Stomach (tissue), 9 donors: ENCODE measurements around the gene TECPR2. TPM values are rescaled to one million over a fixed set of nuclear protein-coding genes. Genes with fewer than 3 reads are reported as not detected.

ENCODE experiments used
- DNase-seq, 2 donors: peaks; one replicate each; pipeline versions ENCODE4 v3.0.0 to v3.0.0-alpha.2; 2013 to 2019
- H3K27ac ChIP-seq, 5 donors: fragments of 200-600 bp in 4 of 5; sonication (generic) in 4 of 5; one replicate each; pipeline ENCODE4 v1.5.1; 2013 to 2019; ENCODE audit warnings: mild to moderate bottlenecking in 1 of 5, moderate library complexity in 1 of 5
- H3K27me3 ChIP-seq, 3 donors: fragments of 200-600 bp; sonication (generic); one replicate each; pipeline ENCODE4 v1.5.1; 2017 to 2019; ENCODE audit warnings: mixed run types in 1 of 3
- H3K36me3 ChIP-seq, 4 donors: fragments of 200-600 bp; sonication (generic); 1 replicate in 3 of 4; 2 replicates in 1 of 4; pipeline ENCODE4 v1.5.1; 2016 to 2019
- H3K4me1 ChIP-seq, 4 donors: fragments of 200-600 bp; sonication (generic); one replicate each; pipeline ENCODE4 v1.5.1; 2016 to 2019
- H3K4me3 ChIP-seq, 4 donors: fragments of 200-600 bp; sonication (generic) in 3 of 4; one replicate each; pipeline ENCODE4 v1.5.1; 2016 to 2019; ENCODE audit warnings: mild to moderate bottlenecking in 1 of 4
- H3K9me3 ChIP-seq, 4 donors: fragments of 200-600 bp; sonication (generic); one replicate each; pipeline ENCODE4 v1.5.1; 2016 to 2019
- EP300 ChIP-seq: sonication (generic); formaldehyde crosslinking; IDR thresholded peaks from one replicate; pipeline ENCODE4 v1.6.1; 2017; ENCODE audit warnings: antibody characterized with exemption
- POLR2A ChIP-seq, 4 donors: fragments of 450-650 bp; IDR thresholded peaks; one replicate each; pipeline ENCODE4 v1.6.1; 2016; ENCODE audit warnings: antibody characterized with exemption in 4 of 4, control low read depth in 2 of 4, mild to moderate bottlenecking in 1 of 4, moderate library complexity in 1 of 4
- POLR2AphosphoS5 ChIP-seq, 3 donors: sonication (generic); formaldehyde crosslinking; IDR thresholded peaks; one replicate each; pipeline ENCODE4 v1.6.1; 2016; ENCODE audit warnings: antibody characterized with exemption in 3 of 3
- WGBS, 5 donors: extraction: QIAGEN DNeasy Blood & Tissue Kit in 3 of 5; methylation state at CpG; one replicate each; pipeline versions ENCODE4 v1.1.5 to v1.1.7; 2013 to 2018; 5-methylcytosine and 5-hydroxymethylcytosine counted together
- intact Hi-C: fragments of 100-400 bp; cut with DNase I; formaldehyde crosslinking; loops from one replicate; pipeline ENCODE4 v1.15.1; 2023; ENCODE audit warnings: low total_unique reads
- polyA plus RNA-seq, 3 donors: library from polyadenylated mRNA; stranded (reverse); fragments of 200-250 nt; gene quantifications; one replicate each; pipeline ENCODE4 v1.2.3, GENCODE V29; 2013
- total RNA-seq, 5 donors: library from RNA; depleted of rRNA; stranded (reverse); fragments of >200 nt; gene quantifications; one replicate each; pipeline versions ENCODE4 v1.1.0 to v1.2.3, GENCODE V29; 2014 to 2016
- TF ChIP-seq, protein P1 (sequence below), 7 experiments: fragments of 450-650 bp in 4 of 7; fragments of 200-600 bp in 3 of 7; sonication (generic) in 3 of 7; IDR thresholded peaks; one replicate each; pipeline ENCODE4 v1.5.1; 2016 to 2019; ENCODE audit warnings: antibody characterized with exemption in 7 of 7, control low read depth in 2 of 7, mild to moderate bottlenecking in 1 of 7
- donor health status: healthy with polysubstance abuse.
- donor health status: Bipolar disorder and iron deficiency.
- donor health status: healthy.

TECPR2 gene
- total and polyA plus RNA-seq, 8 donors, result 2.6 to 110 (median 11.1) TPM

DNA sequence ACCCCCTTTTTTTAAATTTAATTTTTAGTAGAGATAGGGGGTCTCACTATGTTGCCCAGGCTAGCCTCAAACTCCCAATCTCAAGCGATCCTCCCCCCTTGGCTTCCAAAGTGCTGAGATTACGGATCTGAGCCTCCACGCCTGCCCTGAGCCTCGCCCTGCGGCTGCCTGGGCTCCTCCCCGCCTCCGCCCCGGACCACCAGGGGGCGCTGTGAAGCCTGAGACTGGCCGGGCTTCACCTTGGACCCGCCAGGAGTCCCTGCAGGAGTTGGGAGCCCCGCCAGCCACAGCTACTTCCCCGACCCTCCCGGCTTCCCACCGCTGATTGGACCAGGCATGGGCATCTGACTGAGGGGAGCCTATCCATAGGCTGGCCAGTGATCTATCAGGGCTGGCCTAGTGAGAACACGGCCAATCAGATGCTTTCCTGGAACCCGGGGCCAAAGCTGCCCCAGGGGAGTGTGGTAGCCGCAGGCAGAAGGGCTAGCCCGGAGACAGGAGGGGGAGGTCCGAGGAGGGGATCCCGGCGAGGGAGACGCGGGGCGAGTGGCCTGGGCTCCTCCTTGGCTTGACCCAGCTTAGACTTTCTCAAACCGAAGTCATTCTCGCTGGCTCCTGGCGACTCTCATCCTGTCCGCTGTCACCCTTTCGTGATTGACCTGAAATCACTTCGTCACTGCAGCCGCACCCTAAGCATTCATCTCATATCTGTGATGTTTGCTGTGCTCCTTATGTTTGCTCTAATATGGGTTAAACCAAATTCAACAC is 161.9 kb downstream of the TECPR2 start:
- Histone ChIP-seq H3K9me3 (no peaks in the 10 kb centered on the region), H3K36me3 (no peaks in the 10 kb centered on the region), H3K4me3 (peak overlapping the region; percentile 60 to 67 (median 62)), H3K27me3 (no peaks in the 10 kb centered on the region), H3K4me1 (peaks cover 10 to 31% (median 20%) of the 10 kb centered on the region in 4 donors), H3K27ac (peak overlapping the region; percentile 82 to 95 (median 93))
- intact Hi-C loops, result no loop called here
- DNase-seq, result peak; percentile 99
- 0 to 1% (median 0%) methylated on average over 20 to 32 of the region's 32 CpGs for WGBS, 5 donors
- no peak for TF ChIP-seq EP300
- TF ChIP-seq POLR2A (IDR thresholded peaks at IDR 0.05), result no peak
- peak; percentile 63 to 85 (median 70) for TF ChIP-seq POLR2AphosphoS5 (IDR thresholded peaks at IDR 0.05)
- TF ChIP-seq, protein P1, sequence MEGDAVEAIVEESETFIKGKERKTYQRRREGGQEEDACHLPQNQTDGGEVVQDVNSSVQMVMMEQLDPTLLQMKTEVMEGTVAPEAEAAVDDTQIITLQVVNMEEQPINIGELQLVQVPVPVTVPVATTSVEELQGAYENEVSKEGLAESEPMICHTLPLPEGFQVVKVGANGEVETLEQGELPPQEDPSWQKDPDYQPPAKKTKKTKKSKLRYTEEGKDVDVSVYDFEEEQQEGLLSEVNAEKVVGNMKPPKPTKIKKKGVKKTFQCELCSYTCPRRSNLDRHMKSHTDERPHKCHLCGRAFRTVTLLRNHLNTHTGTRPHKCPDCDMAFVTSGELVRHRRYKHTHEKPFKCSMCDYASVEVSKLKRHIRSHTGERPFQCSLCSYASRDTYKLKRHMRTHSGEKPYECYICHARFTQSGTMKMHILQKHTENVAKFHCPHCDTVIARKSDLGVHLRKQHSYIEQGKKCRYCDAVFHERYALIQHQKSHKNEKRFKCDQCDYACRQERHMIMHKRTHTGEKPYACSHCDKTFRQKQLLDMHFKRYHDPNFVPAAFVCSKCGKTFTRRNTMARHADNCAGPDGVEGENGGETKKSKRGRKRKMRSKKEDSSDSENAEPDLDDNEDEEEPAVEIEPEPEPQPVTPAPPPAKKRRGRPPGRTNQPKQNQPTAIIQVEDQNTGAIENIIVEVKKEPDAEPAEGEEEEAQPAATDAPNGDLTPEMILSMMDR (IDR thresholded peaks at IDR 0.05), result peak in 6 of 7 experiments; percentile 86 to 100 (median 99)

GRCh38 chr14:102525219-102525928 is 162.6 kb downstream of the TECPR2 start:
- Histone ChIP-seq H3K27ac (peak overlapping the region; percentile 82 to 95 (median 93)), H3K4me3 (peak overlapping the region; percentile 60 to 67 (median 62)), H3K36me3 (no peaks in the 10 kb centered on the region), H3K4me1 (peaks cover 10 to 37% (median 20%) of the 10 kb centered on the region in 4 donors), H3K27me3 (no peaks in the 10 kb centered on the region), H3K9me3 (no peaks in the 10 kb centered on the region)
- DNase-seq, result peak in 1 of 2 donors; percentile 85
- TF ChIP-seq POLR2A (IDR thresholded peaks at IDR 0.05) (no peak), POLR2AphosphoS5 (IDR thresholded peaks at IDR 0.05) (no peak), EP300 (no peak)
- TF ChIP-seq, protein P1 (IDR thresholded peaks at IDR 0.05), result no peak
- intact Hi-C loops, result no loop called here
- WGBS, 5 donors, result 2 to 6% (median 3%) methylated on average over 11 of the region's 11 CpGs

GRCh38 chr14:102525929-102526497 is 163.3 kb downstream of the TECPR2 start:
- H3K4me1 ChIP-seq, result peaks cover 10 to 44% (median 20%) of the 10 kb centered on the region in 4 donors
- WGBS, 5 donors, result 75 to 85% (median 84%) methylated on average over 12 of the region's 12 CpGs
- no peaks in the 10 kb centered on the region for H3K9me3 ChIP-seq
- H3K4me3 ChIP-seq, result peak overlapping the region in 1 of 4 donors; percentile 64
- intact Hi-C loops, result no loop called here
- DNase-seq, result peak in 1 of 2 donors; percentile 21
- TF ChIP-seq EP300, result no peak
- TF ChIP-seq, protein P1 (IDR thresholded peaks at IDR 0.05), result no peak
- no peak for TF ChIP-seq POLR2AphosphoS5 (IDR thresholded peaks at IDR 0.05)
- TF ChIP-seq POLR2A (IDR thresholded peaks at IDR 0.05), result no peak
- peak overlapping the region; percentile 34 to 94 (median 91) for H3K27ac ChIP-seq
- H3K36me3 ChIP-seq, result no peaks in the 10 kb centered on the region
- no peaks in the 10 kb centered on the region for H3K27me3 ChIP-seq

GRCh38 chr14:102528431-102529170 is 165.9 kb downstream of the TECPR2 start:
- 80 to 86% (median 81%) methylated on average over 11 of the region's 11 CpGs for WGBS, 5 donors
- intact Hi-C loops, result no loop called here

More at GRCh38 chr14:102528431-102529170, 165.9 kb downstream of the TECPR2 start:
- H3K36me3 ChIP-seq, result no peaks in the 10 kb centered on the region
- DNase-seq, result peak in 1 of 2 donors; percentile 26
- H3K4me1 ChIP-seq, result peaks cover 8 to 43% (median 17%) of the 10 kb centered on the region in 4 donors
- no peak overlapping the region for H3K4me3 ChIP-seq
- H3K27ac ChIP-seq, result peak overlapping the region in 2 of 5 donors; percentile 39 to 55
- TF ChIP-seq EP300 (no peak), POLR2A (IDR thresholded peaks at IDR 0.05) (no peak), POLR2AphosphoS5 (IDR thresholded peaks at IDR 0.05) (no peak)
- TF ChIP-seq, protein P1 (IDR thresholded peaks at IDR 0.05), result no peak
- H3K9me3 ChIP-seq, result no peaks in the 10 kb centered on the region
- H3K27me3 ChIP-seq, result no peaks in the 10 kb centered on the region
